HEK293 (cell line): ENCODE measurements around the gene PRCD.

Experiments used
- BCL11A ChIP-seq: fragments of 450-650 bp; formaldehyde crosslinking; IDR thresholded peaks from 2 replicates; pipeline ENCODE4 v1.5.1; 2016; ENCODE audit warnings: low read depth, missing biosample characterization, missing genetic modification characterization
- KLF7 ChIP-seq: fragments of 450-650 bp; formaldehyde crosslinking; IDR thresholded peaks from 2 replicates; pipeline ENCODE4 v1.5.1; 2016; ENCODE audit warnings: missing biosample characterization, missing genetic modification characterization, borderline replicate concordance
- PRDM1 ChIP-seq: fragments of 450-650 bp; formaldehyde crosslinking; IDR thresholded peaks from 2 replicates; pipeline ENCODE4; 2016; ENCODE audit warnings: missing biosample characterization, missing genetic modification characterization
- PRDM10 ChIP-seq: fragments of 450-650 bp; formaldehyde crosslinking; IDR thresholded peaks from 2 replicates; pipeline ENCODE4 v1.5.1; 2016; ENCODE audit warnings: missing biosample characterization, missing genetic modification characterization
- SP2 ChIP-seq: fragments of 450-650 bp; formaldehyde crosslinking; IDR thresholded peaks from 2 replicates; pipeline ENCODE4 v1.5.1; 2016; ENCODE audit warnings: missing biosample characterization, missing genetic modification characterization
- TSHZ1 ChIP-seq: fragments of 450-650 bp; formaldehyde crosslinking; IDR thresholded peaks from 2 replicates; pipeline ENCODE4 v1.5.1; 2016; ENCODE audit warnings: missing biosample characterization, missing genetic modification characterization, borderline replicate concordance
- ZBTB17 ChIP-seq: fragments of 450-650 bp; formaldehyde crosslinking; IDR thresholded peaks from 2 replicates; pipeline ENCODE4 v1.5.1; 2016; ENCODE audit warnings: missing biosample characterization, missing genetic modification characterization
- ZFP37 ChIP-seq: fragments of 450-650 bp; formaldehyde crosslinking; IDR thresholded peaks from 2 replicates; pipeline ENCODE4 v1.5.1; 2016; ENCODE audit warnings: missing biosample characterization, missing genetic modification characterization
- ZNF335 ChIP-seq: fragments of 450-650 bp; formaldehyde crosslinking; conservative IDR thresholded peaks from 2 replicates; pipeline ENCODE4 v1.5.1; 2016; ENCODE audit warnings: missing biosample characterization, missing genetic modification characterization
- ZNF341 ChIP-seq: fragments of 450-650 bp; formaldehyde crosslinking; IDR thresholded peaks from 2 replicates; pipeline ENCODE4; 2016; ENCODE audit warnings: low read depth, missing biosample characterization, missing genetic modification characterization
- ZNF624 ChIP-seq: fragments of 450-650 bp; formaldehyde crosslinking; IDR thresholded peaks from 2 replicates; pipeline ENCODE4 v1.5.1; 2017; ENCODE audit warnings: missing biosample characterization, missing genetic modification characterization
- ZNF639 ChIP-seq: fragments of 450-650 bp; formaldehyde crosslinking; IDR thresholded peaks from 2 replicates; pipeline ENCODE4 v1.5.1; 2016; ENCODE audit warnings: missing biosample characterization, missing genetic modification characterization
- ZNF660 ChIP-seq: fragments of 450-650 bp; IDR thresholded peaks from 2 replicates; pipeline ENCODE4 v1.5.1; 2018; ENCODE audit warnings: missing biosample characterization, mild to moderate bottlenecking, missing genetic modification characterization
- ZNF670 ChIP-seq: fragments of 450-650 bp; formaldehyde crosslinking; IDR thresholded peaks from 2 replicates; pipeline ENCODE4 v1.5.1; 2016; ENCODE audit warnings: missing biosample characterization, missing genetic modification characterization, low read depth
- ZSCAN18 ChIP-seq: fragments of 450-650 bp; formaldehyde crosslinking; IDR thresholded peaks from 2 replicates; pipeline ENCODE4 v1.5.1; 2016; ENCODE audit warnings: missing biosample characterization, missing genetic modification characterization
- TF ChIP-seq, protein P1 (sequence below): fragments of 450-650 bp; formaldehyde crosslinking; optimal IDR thresholded peaks from 2 replicates; pipeline ENCODE3; 2016; ENCODE audit warnings: missing biosample characterization, mild to moderate bottlenecking, missing genetic modification characterization
- TF ChIP-seq, protein P2 (sequence below): fragments of 450-650 bp; IDR thresholded peaks from 2 replicates; pipeline ENCODE4 v1.5.1; 2018; ENCODE audit warnings: missing biosample characterization, missing genetic modification characterization
- TF ChIP-seq, protein P3 (sequence below): fragments of 450-650 bp; formaldehyde crosslinking; IDR thresholded peaks from 2 replicates; pipeline ENCODE4 v1.5.1; 2016; ENCODE audit warnings: missing biosample characterization, missing genetic modification characterization
- TF ChIP-seq, protein P4 (sequence below): fragments of 450-650 bp; formaldehyde crosslinking; IDR thresholded peaks from 2 replicates; pipeline ENCODE4 v1.5.1; 2017; ENCODE audit warnings: missing biosample characterization, missing genetic modification characterization
- TF ChIP-seq, protein P5 (sequence below): fragments of 450-650 bp; formaldehyde crosslinking; IDR thresholded peaks from 2 replicates; pipeline ENCODE4 v1.5.1; 2017; ENCODE audit warnings: missing biosample characterization, mild to moderate bottlenecking, missing genetic modification characterization, moderate library complexity

Gene PRCD

DNA sequence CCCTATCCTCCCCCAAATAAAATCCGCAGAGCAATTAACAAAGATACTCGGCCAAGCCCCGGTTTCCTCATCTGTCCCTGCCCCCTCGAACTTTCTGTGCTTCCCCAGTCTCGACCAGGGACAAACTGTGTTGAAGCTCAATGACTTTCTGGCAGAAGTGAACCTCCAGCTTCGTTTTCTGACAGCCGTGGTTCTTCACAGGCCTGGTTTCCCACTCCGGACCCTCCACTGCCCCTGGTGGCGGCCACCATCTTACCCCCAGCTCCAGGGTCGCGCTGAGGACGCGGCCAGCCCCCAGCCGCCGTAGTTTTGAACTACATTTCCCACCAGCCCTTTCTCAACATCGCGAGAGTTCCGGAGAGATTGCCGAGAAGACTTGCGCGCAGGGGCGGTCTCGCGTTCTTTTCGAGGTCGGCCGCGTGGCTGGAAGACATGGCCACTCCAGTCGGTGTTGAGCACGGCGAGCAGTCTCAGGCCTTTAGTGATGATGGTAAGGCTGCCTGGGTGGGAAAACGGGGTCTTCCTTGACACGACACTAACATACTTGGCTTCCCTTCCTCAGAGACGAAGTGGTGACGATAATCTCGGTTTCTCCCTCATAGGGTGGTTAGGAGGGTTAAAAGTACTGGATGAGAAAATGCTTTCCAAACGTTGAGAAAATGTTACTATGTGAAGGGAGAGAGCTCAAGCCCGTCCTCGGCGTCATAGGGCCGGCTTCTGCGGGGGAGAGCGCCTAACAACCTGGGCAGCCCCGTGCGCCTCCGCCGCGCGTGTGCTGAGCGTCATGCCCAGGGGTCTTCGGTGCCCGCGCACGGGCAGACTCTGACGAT lies 17.7 kb downstream of the PRCD start (continued):
- TF ChIP-seq ZNF639 (tag by site-specific recombination) (0 out of 2 replicates have a peak, but pooled peaks have one; percentile 14), ZBTB17 (peak; percentile 97), SP2 (tag by site-specific recombination) (0 out of 2 replicates have a peak, but pooled peaks have one; percentile 36), KLF7 (0 out of 2 replicates have a peak, but pooled peaks have one; percentile 46), BCL11A (tag by site-specific recombination) (no peak; the same call in 1 of the 2 replicates), TSHZ1 (tag by site-specific recombination) (no peak), ZNF624 (no peak), ZNF335 (tag by site-specific recombination) (peak; percentile 83), ZNF670 (tag by site-specific recombination) (no peak), ZNF341 (no peak), ZNF660 (tag by site-specific recombination) (peak; percentile 66), ZSCAN18 (tag by site-specific recombination) (peak; percentile 30; the same call in 1 of the 2 replicates), PRDM1 (peak; percentile 70), PRDM10 (tag by site-specific recombination) (0 out of 2 replicates have a peak, but pooled peaks have one; percentile 45), ZFP37 (tag by site-specific recombination) (no peak)
- TF ChIP-seq, protein P1, sequence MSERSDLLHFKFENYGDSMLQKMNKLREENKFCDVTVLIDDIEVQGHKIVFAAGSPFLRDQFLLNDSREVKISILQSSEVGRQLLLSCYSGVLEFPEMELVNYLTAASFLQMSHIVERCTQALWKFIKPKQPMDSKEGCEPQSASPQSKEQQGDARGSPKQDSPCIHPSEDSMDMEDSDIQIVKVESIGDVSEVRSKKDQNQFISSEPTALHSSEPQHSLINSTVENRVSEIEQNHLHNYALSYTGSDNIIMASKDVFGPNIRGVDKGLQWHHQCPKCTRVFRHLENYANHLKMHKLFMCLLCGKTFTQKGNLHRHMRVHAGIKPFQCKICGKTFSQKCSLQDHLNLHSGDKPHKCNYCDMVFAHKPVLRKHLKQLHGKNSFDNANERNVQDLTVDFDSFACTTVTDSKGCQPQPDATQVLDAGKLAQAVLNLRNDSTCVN (tag by site-specific recombination), result peak; percentile 84
- TF ChIP-seq, protein P2, sequence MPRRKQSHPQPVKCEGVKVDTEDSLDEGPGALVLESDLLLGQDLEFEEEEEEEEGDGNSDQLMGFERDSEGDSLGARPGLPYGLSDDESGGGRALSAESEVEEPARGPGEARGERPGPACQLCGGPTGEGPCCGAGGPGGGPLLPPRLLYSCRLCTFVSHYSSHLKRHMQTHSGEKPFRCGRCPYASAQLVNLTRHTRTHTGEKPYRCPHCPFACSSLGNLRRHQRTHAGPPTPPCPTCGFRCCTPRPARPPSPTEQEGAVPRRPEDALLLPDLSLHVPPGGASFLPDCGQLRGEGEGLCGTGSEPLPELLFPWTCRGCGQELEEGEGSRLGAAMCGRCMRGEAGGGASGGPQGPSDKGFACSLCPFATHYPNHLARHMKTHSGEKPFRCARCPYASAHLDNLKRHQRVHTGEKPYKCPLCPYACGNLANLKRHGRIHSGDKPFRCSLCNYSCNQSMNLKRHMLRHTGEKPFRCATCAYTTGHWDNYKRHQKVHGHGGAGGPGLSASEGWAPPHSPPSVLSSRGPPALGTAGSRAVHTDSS (tag by site-specific recombination), result peak; percentile 31; the same call in 1 of the 2 replicates
- TF ChIP-seq, protein P3, sequence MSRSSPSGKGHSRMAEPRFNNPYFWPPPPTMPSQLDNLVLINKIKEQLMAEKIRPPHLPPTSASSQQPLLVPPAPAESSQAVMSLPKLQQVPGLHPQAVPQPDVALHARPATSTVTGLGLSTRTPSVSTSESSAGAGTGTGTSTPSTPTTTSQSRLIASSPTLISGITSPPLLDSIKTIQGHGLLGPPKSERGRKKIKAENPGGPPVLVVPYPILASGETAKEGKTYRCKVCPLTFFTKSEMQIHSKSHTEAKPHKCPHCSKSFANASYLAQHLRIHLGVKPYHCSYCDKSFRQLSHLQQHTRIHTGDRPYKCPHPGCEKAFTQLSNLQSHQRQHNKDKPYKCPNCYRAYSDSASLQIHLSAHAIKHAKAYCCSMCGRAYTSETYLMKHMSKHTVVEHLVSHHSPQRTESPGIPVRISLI (tag by site-specific recombination), result no peak
- TF ChIP-seq, protein P4, sequence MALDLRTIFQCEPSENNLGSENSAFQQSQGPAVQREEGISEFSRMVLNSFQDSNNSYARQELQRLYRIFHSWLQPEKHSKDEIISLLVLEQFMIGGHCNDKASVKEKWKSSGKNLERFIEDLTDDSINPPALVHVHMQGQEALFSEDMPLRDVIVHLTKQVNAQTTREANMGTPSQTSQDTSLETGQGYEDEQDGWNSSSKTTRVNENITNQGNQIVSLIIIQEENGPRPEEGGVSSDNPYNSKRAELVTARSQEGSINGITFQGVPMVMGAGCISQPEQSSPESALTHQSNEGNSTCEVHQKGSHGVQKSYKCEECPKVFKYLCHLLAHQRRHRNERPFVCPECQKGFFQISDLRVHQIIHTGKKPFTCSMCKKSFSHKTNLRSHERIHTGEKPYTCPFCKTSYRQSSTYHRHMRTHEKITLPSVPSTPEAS, result no peak
- TF ChIP-seq, protein P5, sequence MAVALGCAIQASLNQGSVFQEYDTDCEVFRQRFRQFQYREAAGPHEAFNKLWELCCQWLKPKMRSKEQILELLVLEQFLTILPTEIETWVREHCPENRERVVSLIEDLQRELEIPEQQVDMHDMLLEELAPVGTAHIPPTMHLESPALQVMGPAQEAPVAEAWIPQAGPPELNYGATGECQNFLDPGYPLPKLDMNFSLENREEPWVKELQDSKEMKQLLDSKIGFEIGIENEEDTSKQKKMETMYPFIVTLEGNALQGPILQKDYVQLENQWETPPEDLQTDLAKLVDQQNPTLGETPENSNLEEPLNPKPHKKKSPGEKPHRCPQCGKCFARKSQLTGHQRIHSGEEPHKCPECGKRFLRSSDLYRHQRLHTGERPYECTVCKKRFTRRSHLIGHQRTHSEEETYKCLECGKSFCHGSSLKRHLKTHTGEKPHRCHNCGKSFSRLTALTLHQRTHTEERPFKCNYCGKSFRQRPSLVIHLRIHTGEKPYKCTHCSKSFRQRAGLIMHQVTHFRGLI, result 0 out of 2 replicates have a peak, but pooled peaks have one; percentile 36
